Activated CD4-positive, alpha-beta T cell treated with anti-CD3 and anti-CD28 coated beads, Interleukin-10, Interleukin-2, amounts not matched to agents 100 ng/mL and 50 ng/mL, durations not matched to agents 16 hours and 8 hours (primary cell): ENCODE measurements around the gene NEAT1.
"Not testable (repeated sequence)": the region's sequence is repeated elsewhere in the genome, so short reads cannot be mapped to it uniquely, and the experiment has no call there.

ENCODE experiments used
- DNase-seq: peaks from one replicate; pipeline ENCODE4 v3.0.0-alpha.2; 2020

Gene NEAT1

DNA sequence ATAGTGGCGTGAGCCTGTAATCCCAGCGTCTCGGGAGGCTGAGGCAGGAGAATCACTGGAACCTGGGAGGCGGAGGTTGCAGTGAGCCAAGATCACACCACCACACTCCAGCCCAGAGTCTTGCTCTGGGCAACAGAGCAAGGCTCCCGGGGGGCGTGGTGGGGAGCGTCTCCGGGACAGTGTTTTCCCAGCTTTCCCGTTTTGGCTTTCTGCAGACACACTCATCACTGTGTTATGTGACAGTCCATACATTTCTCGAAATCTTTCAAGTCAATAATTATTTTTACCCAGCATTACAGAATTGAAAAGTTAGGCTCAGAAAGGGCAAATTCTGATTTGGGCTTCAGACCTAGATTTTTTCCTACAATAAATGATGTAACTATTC lies 31.7 kb downstream of the NEAT1 start:
- no peak for DNase-seq

DNA sequence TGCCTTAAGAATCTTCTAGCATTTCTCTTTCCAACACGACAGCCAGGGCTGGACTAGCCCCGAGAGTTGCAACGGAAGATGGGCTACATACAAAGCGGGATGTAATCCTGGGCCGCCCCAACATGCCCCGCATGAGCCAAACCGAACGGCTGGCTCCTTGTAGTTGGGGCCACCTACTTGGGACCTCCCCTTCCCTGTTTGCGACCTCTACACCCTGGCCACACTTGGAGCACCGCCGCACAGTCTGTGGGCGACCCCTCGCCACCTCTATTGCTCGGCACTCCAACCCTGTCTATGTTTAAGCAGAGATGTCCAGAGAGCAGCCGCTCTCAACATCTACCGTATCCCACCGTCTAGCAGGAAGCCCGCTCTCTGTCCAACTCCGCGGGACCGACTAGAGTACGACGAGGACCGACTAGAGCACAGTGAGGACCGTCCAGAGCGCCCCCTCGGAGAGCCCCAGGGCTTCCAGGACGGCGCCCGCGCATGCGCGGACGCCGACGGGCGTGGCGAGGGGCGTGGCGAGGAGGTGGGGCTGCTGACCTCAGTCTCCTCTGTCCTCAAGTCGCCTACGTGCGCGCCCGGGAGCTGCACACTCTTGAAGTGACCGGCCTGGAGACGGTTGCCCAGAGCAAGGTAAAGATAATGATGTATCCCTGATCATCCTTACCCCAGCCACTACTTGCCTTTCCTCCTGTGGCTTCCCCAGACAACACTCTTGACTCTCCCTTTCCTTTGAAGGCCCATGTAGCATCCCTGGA lies 32.3 kb downstream of the NEAT1 start:
- peak; percentile 91 for DNase-seq

DNA sequence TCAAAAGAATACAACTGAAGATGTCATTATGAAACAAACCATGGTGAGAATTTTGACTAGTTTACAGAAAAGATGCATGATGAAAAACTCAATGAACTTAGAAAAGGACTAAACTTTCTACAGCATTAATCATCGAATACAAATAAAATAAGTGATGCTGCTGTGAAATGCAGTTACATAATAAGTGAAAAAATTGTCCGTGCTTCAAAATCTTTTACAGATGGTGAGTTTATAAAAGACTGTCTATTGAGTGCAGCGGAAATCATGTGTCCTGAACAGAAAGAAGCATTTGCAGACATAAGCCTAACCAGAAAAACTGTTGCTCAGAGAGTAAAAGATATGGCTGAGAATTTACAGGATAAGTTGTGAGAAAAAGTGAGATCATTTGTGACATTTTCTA lies 33.8 kb downstream of the NEAT1 start:
- DNase-seq, result no peak

DNA sequence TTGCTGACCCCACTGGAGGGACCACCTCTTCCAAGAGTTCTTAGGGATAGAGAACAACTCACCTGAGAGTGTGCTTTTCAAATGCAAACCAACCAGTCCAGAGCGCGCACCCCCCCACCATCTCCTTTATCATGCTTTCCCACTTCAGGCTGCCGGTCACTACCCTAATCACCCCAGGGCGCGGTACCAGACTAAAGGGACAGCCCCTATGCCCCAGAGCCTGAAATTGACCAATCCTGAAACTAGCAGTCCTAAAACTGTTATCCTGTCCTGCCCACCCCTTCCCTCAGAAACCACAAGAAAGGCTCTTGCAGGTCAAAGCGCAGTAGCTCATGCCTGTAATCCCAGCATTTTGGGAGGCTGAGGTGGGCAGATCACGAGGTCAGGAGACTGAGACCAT lies 37.0 kb downstream of the NEAT1 start:
- no peak for DNase-seq

DNA sequence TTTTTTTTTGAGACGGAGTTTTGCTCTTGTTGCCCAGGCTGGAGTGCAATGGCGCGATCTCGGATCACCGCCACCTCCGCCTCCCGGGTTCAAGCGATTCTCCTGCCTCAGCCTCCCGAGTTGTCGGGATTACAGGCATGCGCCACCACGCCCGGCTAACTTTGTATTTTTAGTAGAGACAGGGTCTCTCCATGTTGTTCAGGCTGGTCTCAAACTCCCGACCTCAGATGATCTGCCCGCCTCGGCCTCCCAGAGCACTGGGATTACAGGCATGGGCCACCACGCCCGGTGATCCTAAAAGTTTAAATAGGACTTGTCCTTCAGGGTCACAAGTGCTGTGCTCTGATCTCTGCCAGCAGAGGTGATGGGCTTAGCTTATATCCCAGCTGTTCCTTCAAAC lies 42.9 kb downstream of the NEAT1 start:
- not testable (repeated sequence) for DNase-seq

DNA sequence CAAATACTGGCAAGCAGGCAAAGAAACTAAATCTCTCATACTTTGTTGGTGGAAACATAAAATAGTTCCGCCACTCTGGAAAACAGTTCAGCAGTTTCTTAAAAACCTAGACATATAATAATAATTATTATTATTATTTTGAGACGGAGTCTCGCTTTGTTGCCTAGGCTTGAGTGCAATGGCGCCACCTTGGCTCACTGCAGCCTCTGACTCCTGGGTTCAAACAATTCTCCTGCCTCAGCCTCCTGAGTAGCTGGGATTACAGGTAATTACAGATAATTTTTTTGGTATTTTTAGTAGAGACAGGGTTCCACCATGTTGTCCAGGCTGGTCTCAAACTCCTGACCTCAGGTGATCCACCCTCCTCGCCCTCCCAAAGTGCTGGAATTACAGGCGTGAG lies 44.7 kb downstream of the NEAT1 start:
- not testable (repeated sequence) for DNase-seq

DNA sequence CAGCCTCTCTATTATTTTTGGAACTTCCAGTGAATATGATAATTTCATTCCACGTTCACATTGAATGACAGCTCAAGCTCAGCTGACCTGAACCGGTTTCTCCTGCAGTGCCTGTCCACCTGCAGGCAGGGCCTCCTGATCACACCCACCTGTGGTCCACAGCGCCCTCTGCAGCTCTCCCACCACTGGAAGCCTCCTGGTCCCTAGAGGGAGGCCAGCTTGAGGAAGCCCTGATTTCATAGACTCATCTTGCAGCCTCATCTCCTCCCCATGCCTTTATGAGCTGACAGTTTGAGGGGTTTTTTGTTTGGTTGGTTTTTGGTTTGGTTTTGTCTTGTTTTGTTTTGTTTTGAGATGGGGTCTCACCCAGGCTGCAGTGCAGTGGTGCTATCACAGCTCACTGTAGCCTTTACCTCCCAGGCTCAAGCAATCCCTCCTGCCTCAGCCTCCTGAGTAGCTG lies 46.3 kb downstream of the NEAT1 start:
- peak; percentile 77 for DNase-seq

DNA sequence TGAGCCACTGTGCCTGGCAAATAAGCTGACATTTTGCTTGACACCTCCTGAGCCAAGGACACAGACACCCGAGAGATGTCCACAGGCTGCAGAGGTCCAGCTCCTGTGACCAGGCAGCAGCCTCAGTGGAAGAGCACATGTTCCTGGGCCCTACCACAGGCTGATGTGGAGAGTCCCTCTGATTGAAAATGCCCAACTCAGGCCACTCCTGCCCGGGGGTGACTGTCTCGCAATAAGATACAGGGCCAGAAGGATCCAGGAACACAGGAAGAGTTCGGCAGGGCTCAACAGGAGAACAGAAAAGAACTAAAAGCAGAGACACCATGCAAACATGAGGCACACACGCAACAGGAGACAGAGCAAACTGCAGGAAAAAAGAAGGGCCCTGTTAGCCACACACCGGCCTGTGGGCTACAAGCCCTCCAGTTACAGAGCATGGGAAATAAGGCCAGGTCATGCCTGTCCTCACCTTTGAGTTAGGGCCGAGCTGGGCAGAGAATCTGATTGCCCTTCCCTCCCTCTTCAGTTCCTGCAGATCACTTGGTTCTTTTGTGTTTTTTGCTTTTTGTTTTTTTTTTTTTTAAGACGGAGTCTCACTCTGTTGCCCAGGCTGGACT lies 47.9 kb downstream of the NEAT1 start:
- no peak for DNase-seq

DNA sequence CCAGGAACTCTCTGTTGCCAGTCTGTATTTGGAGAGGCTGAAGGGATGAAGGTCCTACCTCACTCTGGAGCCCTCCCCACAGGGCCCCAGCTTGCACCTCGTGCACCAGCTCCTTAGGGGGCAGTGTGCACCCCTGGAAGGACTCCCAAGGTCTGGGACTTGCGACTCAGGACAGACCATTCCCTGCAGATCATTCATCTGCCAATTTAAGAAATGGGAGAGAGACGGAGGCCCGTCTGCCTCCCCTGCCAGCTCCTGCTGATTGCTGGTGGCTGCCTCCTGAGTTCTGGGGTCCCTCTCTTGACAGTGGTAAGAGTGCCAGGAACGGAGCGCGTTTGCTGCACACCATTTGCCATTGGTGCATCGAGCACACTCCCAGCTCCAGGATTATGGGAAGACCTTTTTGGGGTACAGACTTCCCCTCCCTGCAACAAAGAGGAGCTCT lies 48.9 kb downstream of the NEAT1 start:
- DNase-seq, result no peak

DNA sequence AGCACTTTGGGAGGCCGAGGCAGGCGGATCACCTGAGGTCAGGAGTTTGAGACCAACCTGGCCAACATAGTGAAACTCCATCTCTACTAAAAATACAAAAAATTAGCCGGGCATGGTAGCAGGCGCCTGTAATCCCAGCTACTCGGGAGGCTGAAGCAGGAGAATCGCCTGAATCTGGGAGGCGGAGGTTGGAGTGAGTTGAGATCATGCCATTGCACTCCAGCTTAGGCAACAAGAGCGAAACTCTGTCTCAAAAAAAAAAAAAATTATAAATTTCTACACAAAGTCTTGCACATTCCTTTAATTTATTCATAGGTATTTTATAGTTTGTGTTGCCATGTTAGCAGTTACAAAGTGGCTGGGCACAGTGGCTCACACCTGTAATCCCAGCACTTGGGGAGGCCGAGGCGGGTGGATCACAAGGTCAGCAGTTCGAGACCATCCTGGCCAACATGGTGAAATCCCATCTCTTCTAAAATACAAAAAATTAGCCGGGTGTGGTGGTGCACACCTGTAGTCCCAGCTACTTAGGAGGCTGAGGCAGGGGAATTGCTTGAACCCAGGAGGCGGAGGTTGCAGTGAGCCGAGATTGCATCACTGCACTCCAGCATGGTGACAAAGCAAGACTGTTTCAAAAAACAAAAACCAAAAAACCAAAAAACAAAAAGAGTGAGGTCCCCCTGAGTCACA lies 50.1 kb downstream of the NEAT1 start:
- DNase-seq, result not testable (repeated sequence)

DNA sequence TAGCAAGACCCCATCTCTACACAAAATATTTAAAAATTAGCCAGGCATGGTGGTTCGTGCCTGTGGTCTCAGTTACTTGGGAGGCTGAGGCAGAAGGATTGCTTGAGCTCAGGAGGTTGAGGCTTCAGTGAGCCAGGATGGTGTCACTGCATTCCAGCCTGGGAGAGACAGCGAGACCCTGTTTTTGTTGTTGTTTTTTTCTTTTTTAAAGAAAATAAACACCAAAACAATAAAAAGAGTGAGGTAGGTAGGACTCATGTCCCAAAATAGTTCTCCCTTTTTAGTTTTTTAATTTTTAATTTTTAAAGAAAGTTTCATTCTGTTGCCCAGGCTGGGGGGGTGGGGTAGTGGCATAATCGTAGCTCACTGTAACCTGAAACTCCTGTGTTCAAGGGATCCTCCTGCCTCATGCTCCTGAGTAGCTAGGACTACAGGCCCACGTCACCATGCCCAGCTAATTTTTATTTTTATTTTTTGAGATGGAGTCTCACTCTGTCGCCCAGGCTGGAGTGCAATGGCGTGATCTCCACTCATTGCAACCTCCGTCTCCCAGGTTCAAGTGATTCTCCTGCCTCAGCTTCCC lies 50.8 kb downstream of the NEAT1 start:
- DNase-seq, result no peak

DNA sequence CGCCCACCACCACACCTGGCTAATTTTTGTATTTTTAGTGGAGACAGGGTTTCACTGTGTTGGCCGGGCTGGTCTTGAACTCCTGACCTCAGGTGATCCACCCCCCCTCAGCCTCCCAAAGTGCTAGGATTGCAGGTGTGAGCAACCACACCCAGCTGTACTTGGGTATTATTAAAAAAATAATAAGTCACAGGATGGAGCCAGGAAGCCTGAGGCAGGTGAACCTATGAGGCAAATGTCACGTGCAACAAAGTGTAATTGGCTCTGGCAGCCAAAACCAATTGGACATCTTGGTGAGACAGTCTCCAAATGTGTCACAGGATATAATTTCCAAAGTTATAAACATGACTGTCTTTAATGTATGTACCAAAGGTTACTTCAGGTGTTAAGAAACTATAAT lies 52.3 kb downstream of the NEAT1 start:
- no peak for DNase-seq

DNA sequence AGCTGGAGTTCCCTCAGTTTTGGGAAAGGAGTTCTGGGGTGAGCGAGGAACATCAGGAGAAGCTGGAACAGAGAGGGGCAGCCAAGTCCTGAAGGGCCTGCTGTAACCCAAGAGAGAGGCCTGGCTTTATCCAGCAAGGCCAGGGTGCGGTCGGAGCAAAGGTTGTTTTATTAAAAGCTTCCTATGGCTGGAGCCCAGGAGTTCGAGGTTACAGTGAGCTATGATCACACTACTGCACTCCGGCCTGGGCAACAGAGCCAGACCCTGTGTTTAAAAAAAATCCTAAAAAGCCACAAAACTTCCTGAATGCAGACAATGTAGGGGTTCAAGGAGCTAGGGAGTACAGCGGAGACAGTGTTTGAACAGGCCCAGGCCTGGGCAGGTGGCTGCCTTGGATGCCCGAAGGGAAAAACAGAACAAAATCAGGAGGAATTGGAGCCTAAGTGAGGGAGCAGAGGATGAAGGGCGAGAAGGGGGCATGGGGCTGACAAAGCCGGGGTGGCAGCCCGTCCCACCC lies 54.1 kb downstream of the NEAT1 start:
- no peak for DNase-seq

DNA sequence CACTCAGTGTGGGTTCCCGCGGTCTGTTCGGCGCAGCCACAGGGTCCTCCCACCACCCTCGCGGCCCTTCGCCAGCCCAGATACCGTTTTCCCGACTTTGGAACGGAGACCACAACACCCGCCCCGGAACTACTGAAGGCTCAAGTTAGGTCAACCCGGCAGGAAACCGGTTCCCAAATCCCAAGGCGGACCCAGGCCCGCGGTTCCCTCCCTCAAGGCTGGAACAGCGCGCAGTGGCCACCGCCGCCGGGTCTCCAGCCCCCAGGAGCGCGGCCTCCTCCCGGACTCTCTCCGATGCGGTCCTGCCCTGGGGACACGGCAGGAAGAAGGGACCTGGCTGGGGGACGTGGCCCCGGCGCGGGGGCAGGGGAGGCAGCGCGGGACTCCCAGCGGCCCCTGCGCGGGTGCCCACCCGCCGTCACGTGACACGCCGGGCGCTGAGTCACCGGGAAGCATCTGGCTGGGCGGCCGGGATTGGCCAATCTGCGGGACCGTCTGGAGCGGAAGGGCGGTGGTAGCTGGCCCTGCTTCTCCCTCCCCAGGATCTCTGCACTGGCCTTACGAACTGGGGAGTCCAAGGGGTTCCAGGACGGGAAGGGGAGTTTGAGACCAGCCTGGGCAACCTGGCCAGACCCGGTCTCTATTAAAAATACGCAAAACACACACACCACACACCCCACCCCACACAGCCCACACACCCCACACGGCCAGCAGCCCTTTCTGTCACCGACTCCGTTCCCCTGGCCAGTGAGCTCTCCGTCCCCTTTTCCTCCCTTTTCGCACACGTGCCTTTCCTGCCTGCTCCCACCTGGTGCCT lies 54.8 kb downstream of the NEAT1 start:
- DNase-seq, result peak; percentile 97

DNA sequence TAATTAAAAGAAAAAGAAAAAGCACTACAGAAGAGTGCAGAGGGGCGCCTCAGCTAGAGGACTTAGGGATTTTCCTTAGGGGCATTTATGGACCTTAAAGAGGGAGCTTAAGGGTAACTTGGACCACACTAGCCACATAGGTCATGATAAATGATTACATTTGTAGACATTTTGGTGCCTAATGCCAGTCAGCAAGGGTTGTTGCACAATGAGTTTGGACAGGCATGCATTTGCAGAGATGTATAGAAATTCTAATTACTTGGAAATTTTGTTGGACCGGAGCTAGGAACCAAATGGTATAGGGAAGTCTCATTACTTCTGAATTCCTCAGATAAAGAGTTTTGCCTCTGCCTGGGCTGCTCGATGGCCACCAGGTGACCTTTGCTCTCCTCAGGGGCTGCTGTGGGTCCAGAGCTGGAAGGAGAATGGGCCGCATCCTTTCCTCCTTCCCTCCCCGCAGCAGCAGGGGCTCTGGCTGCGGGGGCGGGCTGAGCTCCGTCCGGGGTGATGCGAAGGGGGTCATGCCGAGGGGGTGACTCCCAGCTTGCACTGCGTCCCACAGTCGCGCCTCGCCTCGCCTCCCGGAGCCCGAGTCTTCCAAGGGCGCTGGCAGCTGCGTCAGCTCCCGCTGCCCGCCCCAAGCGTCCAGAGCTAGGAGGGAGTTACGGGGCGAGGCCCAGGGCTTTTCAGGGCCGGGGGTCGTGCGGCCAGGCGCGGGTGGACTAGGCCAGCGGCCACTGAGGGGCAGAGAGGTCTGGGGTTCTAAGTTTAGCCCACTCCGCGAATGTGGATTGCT lies 56.0 kb downstream of the NEAT1 start:
- DNase-seq, result no peak

DNA sequence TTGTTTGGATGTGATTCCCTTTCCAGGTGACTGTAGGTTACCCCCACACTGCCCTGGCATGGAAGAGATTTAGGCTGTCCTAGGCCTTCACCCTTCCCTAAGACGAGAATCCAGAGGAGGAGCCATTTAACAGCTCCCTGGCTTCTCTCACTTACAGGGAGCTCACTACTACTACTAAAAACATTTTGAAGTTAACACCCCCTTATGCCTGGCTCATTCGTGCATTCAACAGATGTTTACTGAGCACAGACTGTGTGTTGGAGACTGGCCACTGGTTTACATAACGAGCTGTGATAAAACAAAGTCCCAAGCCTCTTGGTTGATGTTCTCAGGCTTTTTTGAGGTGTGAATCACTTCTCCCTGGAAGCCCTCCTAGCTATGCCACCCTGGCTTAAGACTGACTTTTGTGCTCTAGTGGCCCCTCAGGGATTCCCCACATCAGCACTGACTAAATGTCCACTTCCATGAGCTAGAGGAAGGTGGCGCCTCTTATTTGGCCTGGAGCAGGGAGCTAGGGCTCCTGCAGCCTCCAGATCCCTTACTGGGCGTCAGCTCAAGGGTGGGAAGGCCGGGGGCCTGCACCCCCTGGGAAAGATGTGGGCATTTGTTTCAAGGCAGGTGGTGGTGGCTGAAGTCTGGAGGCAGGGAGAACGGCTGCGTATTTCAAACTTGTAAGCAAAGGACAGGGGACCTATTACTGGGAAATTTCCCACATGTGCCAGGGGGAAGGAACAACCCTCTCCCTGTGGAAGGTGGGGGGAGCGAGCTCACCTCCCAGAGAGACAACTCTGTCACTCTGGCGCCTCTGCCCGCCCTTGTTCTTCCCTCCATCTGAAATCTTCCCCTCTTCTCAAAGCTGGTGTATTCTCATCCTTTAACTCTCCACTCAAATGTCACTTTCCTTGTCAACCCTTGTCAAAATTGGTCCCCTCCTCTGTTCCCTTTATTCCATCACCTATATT lies 56.9 kb downstream of the NEAT1 start:
- no peak for DNase-seq

DNA sequence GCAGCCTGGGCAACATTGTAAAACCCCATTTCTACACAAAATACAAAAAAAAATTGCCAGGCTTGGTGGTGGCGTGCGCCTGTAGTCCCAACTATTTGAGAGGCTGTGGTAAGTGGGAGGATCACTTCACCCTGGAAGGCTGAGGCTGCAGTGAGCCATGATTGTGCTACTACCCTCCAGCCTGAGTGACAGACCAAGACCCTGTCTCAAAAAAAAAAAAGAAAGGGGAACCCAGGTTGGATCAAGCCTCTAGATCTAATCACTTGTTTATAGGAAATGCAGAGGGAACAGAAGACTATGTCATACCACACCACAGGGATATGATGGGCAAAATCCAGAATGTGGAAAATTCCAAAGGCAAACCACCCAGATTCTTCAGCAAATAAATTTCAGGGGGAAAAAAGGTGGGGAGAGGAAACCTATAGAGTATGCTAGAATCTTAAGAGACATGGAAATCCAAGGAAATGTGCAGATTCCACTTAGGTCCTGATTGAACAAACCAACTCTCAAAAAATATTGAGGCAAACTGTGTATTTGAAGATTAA lies 59.8 kb downstream of the NEAT1 start:
- DNase-seq, result no peak

DNA sequence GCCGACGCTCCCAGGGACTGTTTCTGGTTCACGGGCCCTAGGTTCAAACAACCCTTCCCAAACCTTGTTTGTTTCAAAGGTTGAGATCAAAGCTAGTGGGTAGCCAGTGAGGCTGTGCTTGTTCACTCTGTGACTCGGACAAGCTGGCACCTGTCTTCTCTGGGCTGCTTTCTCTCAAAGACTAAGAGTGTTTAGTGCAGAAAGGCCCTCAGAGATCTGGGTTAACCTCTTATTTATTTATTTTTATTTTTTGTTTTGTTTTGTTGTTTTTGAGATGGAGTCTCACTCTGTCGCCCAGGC lies 63.3 kb downstream of the NEAT1 start:
- DNase-seq, result no peak

DNA sequence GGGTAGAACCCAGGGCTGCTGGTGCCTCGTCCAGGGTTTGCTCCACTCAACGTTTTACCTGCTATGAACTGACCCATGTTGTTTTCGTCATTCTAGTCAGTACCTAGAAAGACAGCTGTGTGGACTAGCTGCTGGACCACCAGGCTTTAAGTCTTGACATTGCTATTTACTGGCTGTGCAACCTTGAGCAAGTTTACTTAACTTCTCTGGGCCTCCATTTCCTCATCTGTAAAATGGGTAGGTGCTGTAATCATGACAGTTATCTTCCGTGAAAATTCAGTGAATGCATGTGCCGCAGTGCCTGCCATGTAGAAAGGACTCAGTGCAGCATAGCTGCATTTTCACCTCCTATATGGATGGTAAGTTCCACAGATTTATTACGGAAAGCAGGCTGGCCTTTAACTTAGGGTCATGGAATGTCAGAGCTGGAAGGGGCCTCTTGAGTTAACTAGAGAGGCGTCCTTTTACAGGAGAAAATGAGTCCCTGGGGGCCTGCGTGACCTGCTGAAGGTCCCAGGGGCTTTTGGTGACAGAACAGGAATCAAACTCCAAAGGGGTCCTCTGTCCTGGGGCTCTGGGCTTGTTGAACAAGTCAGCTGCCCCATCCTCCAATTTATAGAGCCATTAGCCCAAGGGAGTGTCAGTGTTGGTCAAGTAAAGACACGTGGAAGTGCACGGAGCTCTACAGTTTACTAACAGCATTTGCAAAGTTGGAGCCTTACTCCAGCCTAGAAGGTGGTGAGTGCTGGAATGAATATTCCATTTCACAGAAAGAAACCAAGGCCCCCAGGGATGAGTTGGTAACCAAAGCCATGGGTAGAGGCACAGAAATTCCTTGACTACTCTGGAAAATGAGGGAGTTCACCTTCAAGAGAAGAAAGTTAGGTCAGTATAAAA lies 64.2 kb downstream of the NEAT1 start:
- DNase-seq, result no peak
